ENCODE data around the gene CPN2.

DNA sequence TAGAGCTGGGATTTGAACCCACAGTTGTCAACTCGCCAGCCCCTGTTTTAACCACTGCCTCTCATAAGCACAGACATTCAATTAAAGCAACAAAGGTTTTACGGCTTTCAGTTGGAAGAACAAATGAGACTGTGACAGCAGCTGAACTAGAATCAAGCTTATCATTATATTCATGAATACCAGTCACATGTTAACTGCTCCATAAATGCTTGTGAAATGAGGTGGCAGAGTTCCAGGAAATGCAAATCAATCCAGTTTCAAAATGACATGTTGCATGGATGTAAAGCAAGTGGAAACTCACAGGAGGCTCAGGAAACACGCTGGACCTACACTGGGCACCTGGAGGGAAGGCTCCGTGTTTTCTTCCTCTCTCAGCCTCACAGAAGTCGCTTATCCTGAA, 44.1 kb upstream of the CPN2 start:
- TF ChIP-seq RBAK (CRISPR knock-in tag; IDR thresholded peaks at IDR 0.05) (no peak), ZNF557 (CRISPR knock-in tag; IDR thresholded peaks at IDR 0.05) (no peak), KAT8 (CRISPR knock-in tag; IDR thresholded peaks at IDR 0.05) (no peak), STAT5B (CRISPR knock-in tag; IDR thresholded peaks at IDR 0.05) (no peak), MYNN (CRISPR knock-in tag; IDR thresholded peaks at IDR 0.05; ENCODE audit: low read depth) (no peak), ZFP90 (CRISPR knock-in tag; IDR thresholded peaks at IDR 0.05; ENCODE audit: borderline replicate concordance) (no peak), POLR2A (IDR thresholded peaks at IDR 0.05; ENCODE audit: insufficient read depth in 1 of 2, low read depth in 2 of 2, low read length in 2 of 2) (no peak), TBL1XR1 (IDR thresholded peaks at IDR 0.05; ENCODE audit: borderline replicate concordance, low read length, partially characterized antibody) (no peak), GATA4 (IDR thresholded peaks at IDR 0.05; ENCODE audit: borderline replicate concordance, low read depth) (no peak)
- TF ChIP-seq, protein P1, sequence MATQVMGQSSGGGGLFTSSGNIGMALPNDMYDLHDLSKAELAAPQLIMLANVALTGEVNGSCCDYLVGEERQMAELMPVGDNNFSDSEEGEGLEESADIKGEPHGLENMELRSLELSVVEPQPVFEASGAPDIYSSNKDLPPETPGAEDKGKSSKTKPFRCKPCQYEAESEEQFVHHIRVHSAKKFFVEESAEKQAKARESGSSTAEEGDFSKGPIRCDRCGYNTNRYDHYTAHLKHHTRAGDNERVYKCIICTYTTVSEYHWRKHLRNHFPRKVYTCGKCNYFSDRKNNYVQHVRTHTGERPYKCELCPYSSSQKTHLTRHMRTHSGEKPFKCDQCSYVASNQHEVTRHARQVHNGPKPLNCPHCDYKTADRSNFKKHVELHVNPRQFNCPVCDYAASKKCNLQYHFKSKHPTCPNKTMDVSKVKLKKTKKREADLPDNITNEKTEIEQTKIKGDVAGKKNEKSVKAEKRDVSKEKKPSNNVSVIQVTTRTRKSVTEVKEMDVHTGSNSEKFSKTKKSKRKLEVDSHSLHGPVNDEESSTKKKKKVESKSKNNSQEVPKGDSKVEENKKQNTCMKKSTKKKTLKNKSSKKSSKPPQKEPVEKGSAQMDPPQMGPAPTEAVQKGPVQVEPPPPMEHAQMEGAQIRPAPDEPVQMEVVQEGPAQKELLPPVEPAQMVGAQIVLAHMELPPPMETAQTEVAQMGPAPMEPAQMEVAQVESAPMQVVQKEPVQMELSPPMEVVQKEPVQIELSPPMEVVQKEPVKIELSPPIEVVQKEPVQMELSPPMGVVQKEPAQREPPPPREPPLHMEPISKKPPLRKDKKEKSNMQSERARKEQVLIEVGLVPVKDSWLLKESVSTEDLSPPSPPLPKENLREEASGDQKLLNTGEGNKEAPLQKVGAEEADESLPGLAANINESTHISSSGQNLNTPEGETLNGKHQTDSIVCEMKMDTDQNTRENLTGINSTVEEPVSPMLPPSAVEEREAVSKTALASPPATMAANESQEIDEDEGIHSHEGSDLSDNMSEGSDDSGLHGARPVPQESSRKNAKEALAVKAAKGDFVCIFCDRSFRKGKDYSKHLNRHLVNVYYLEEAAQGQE (IDR thresholded peaks at IDR 0.05; ENCODE audit: borderline replicate concordance in 1 of 2, low read depth in 1 of 2, low read length in 2 of 2): no peak
- TF ChIP-seq, protein P2, sequence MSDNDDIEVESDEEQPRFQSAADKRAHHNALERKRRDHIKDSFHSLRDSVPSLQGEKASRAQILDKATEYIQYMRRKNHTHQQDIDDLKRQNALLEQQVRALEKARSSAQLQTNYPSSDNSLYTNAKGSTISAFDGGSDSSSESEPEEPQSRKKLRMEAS (IDR thresholded peaks at IDR 0.05): no peak
- TF ChIP-seq, protein P3, sequence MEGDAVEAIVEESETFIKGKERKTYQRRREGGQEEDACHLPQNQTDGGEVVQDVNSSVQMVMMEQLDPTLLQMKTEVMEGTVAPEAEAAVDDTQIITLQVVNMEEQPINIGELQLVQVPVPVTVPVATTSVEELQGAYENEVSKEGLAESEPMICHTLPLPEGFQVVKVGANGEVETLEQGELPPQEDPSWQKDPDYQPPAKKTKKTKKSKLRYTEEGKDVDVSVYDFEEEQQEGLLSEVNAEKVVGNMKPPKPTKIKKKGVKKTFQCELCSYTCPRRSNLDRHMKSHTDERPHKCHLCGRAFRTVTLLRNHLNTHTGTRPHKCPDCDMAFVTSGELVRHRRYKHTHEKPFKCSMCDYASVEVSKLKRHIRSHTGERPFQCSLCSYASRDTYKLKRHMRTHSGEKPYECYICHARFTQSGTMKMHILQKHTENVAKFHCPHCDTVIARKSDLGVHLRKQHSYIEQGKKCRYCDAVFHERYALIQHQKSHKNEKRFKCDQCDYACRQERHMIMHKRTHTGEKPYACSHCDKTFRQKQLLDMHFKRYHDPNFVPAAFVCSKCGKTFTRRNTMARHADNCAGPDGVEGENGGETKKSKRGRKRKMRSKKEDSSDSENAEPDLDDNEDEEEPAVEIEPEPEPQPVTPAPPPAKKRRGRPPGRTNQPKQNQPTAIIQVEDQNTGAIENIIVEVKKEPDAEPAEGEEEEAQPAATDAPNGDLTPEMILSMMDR (CRISPR knock-in tag; IDR thresholded peaks at IDR 0.05): no peak
